Natural killer cell (primary cell): ENCODE data around the gene CSNK2A3. TPM values are rescaled to one million over a fixed set of nuclear protein-coding genes. Genes with fewer than 3 reads are reported as not detected.
"Not testable (repeated sequence)": the region's sequence is repeated elsewhere in the genome, so short reads cannot be mapped to it uniquely, and the experiment has no call there.

Experiments used
- ATAC-seq, 3 donors: fragments of 150-1000 bp in 2 of 3; fragments of 200-7000 bp in 1 of 3; cut with Tn5 transposase; 1 replicate in 1 of 3; 2 replicates in 2 of 3; pipeline ENCODE4 v1.10.0; 2021; ENCODE audit warnings: mild to moderate bottlenecking in 2 of 3, moderate library complexity in 2 of 3
- DNase-seq, 2 donors: peaks; one replicate each; pipeline versions ENCODE4 v3.0.0 to v3.0.0-alpha.2; 2013 to 2021; ENCODE audit warnings: mixed read lengths in 1 of 2
- H3K27ac ChIP-seq: one replicate; pipeline ENCODE4 v1.5.1; 2013; ENCODE audit warnings: mild to moderate bottlenecking, low read length
- H3K27me3 ChIP-seq: one replicate; pipeline ENCODE4 v1.6.1; 2013; ENCODE audit warnings: low read length; ENCODE audit not compliant: control insufficient read depth, insufficient read depth
- H3K36me3 ChIP-seq: one replicate; pipeline ENCODE4 v1.6.1; 2013; ENCODE audit warnings: low read length; ENCODE audit not compliant: control insufficient read depth, insufficient read depth
- H3K4me1 ChIP-seq: one replicate; pipeline ENCODE4 v1.6.1; 2013; ENCODE audit warnings: low read length; ENCODE audit not compliant: control insufficient read depth, insufficient read depth
- H3K4me3 ChIP-seq: one replicate; pipeline ENCODE4 v1.5.1; 2013; ENCODE audit warnings: low read length
- H3K9me3 ChIP-seq: one replicate; pipeline ENCODE4 v1.6.1; 2013; ENCODE audit warnings: low read length; ENCODE audit not compliant: control insufficient read depth, insufficient read depth
- H3K27ac Mint-ChIP-seq, 2 donors: one replicate each; pipeline ENCODE4 v1.8.0; 2022; ENCODE audit warnings: mild to moderate bottlenecking in 2 of 2, mixed read lengths in 2 of 2, moderate library complexity in 1 of 2
- H3K27me3 Mint-ChIP-seq, 2 donors: one replicate each; pipeline ENCODE4 v1.8.0; 2022; ENCODE audit warnings: low read depth in 2 of 2, mixed read lengths in 2 of 2
- H3K36me3 Mint-ChIP-seq: one replicate; pipeline ENCODE4 v1.8.0; 2022; ENCODE audit warnings: mixed read lengths
- H3K4me1 Mint-ChIP-seq, 2 donors: one replicate each; pipeline ENCODE4 v1.8.0; 2022; ENCODE audit warnings: mixed read lengths in 2 of 2
- H3K4me3 Mint-ChIP-seq: one replicate; pipeline ENCODE4 v1.8.0; 2022; ENCODE audit warnings: mild to moderate bottlenecking, moderate library complexity, mixed read lengths
- H3K9me3 Mint-ChIP-seq, 2 donors: one replicate each; pipeline ENCODE4 v1.8.0; 2022; ENCODE audit warnings: mixed read lengths in 2 of 2
- CTCF ChIP-seq: fragments of 200-600 bp; IDR thresholded peaks from one replicate; pipeline ENCODE4 v1.8.0; 2022; ENCODE audit warnings: antibody characterized with exemption
- WGBS: methylation state at CpG from one replicate; pipeline ENCODE4 v1.1.7; 2013; ENCODE audit warnings: missing lambda C conversion rate; ENCODE audit not compliant: insufficient coverage; 5-methylcytosine and 5-hydroxymethylcytosine counted together
- intact Hi-C: fragments of 100-400 bp; cut with micrococcal nuclease; formaldehyde crosslinking; loops from one replicate; pipeline ENCODE4 v1.14.2; 2022
- total RNA-seq, 4 donors: library from RNA; stranded (reverse); fragments of 120-200 nt in 1 of 4; gene quantifications; one replicate each; pipeline versions ENCODE4 v1.2.3 to v1.2.4, GENCODE V29; 2013 to 2022

The CSNK2A3 gene
- 1 to 10 TPM in 1 of 3 donors, under 1 TPM in 1, not detected in 1; 0.33 to 1.1 TPM for total RNA-seq
- total RNA-seq (2013), result 1.6 TPM

GRCh38 chr11:11352878-11353277, at the start of gene CSNK2A3:
CSNK2A3 (minus strand) TSS chr11:11353250; CDS start chr11:11353119, 131 bp downstream.
- H3K36me3 ChIP-seq, H3K4me1 Mint-ChIP-seq, H3K27ac ChIP-seq, H3K36me3 Mint-ChIP-seq, H3K27ac Mint-ChIP-seq, H3K9me3 Mint-ChIP-seq, H3K9me3 ChIP-seq, intact Hi-C loops, H3K4me3 Mint-ChIP-seq, ATAC-seq, H3K4me3 ChIP-seq, H3K4me1 ChIP-seq, DNase-seq, H3K27me3 ChIP-seq: not testable (repeated sequence)
- 92% methylated on average over 6 of the region's 11 CpGs for WGBS
- peaks cover 7 to 32% of the 10 kb centered on the region in 2 donors for H3K27me3 Mint-ChIP-seq

GRCh38 chr11:11401960-11402535, 49.0 kb upstream of the CSNK2A3 start:
- 86% methylated on average over 2 of the region's 3 CpGs for WGBS
- DNase-seq (no peak), ATAC-seq (no peak)
- Histone ChIP-seq H3K4me1 (no peaks in the 10 kb centered on the region), H3K4me3 (no peak overlapping the region), H3K27ac (no peak overlapping the region), H3K36me3 (no peaks in the 10 kb centered on the region), H3K9me3 (no peaks in the 10 kb centered on the region), H3K27me3 (no peaks in the 10 kb centered on the region)
- Mint-ChIP-seq H3K36me3 (no peaks in the 10 kb centered on the region), H3K4me3 (no peak overlapping the region), H3K27ac (no peak overlapping the region), H3K27me3 (peaks cover 8 to 10% of the 10 kb centered on the region in 2 donors), H3K4me1 (no peaks in the 10 kb centered on the region), H3K9me3 (no peaks in the 10 kb centered on the region)
- intact Hi-C loops, result no loop called here
- TF ChIP-seq CTCF, result no peak

- Mint-ChIP-seq H3K27me3 (peaks cover 10% of the 10 kb centered on the region in 2 donors), H3K27ac (no peak overlapping the region), H3K4me3 (no peak overlapping the region), H3K36me3 (no peaks in the 10 kb centered on the region), H3K9me3 (no peaks in the 10 kb centered on the region), H3K4me1 (no peaks in the 10 kb centered on the region)
- Histone ChIP-seq H3K9me3 (no peaks in the 10 kb centered on the region), H3K27me3 (no peaks in the 10 kb centered on the region), H3K4me1 (no peaks in the 10 kb centered on the region), H3K36me3 (no peaks in the 10 kb centered on the region), H3K4me3 (no peak overlapping the region), H3K27ac (no peak overlapping the region)
- ATAC-seq (no peak), DNase-seq (no peak)
- intact Hi-C loops, result no loop called here
- TF ChIP-seq CTCF, result no peak
- WGBS, result 85% methylated on average over 9 of the region's 9 CpGs
Observed at GRCh38 chr11:11400635-11401232, 47.7 kb upstream of the CSNK2A3 start.

- WGBS, result 93% methylated on average over 3 of the region's 3 CpGs
- TF ChIP-seq CTCF, result no peak
- Histone ChIP-seq H3K27ac (no peak overlapping the region), H3K4me1 (no peaks in the 10 kb centered on the region), H3K36me3 (no peaks in the 10 kb centered on the region), H3K27me3 (no peaks in the 10 kb centered on the region), H3K4me3 (no peak overlapping the region), H3K9me3 (no peaks in the 10 kb centered on the region)
- Mint-ChIP-seq H3K4me3 (no peak overlapping the region), H3K27me3 (peaks cover 6 to 13% of the 10 kb centered on the region in 2 donors), H3K36me3 (no peaks in the 10 kb centered on the region), H3K9me3 (no peaks in the 10 kb centered on the region), H3K27ac (no peak overlapping the region), H3K4me1 (no peaks in the 10 kb centered on the region)
- ATAC-seq (no peak), DNase-seq (no peak)
- intact Hi-C loops, result no loop called here
Observed at GRCh38 chr11:11400121-11400520, 47.1 kb upstream of the CSNK2A3 start.
